IPS DF 19.7 (cell line): ENCODE data around the gene WDR64.
A peak's percentile ranks its signal among the peaks of the same experiment; 100 is the strongest.

ENCODE experiments used
- DNase-seq: peaks from one replicate; pipeline ENCODE4 v3.0.0-alpha.2; 2013; ENCODE audit warnings: low read depth, low spot score

Gene WDR64

GRCh38 chr1:241738284-241739078, 86.4 kb downstream of the WDR64 start:
- no peak for DNase-seq

GRCh38 chr1:241742084-241742483, 90.0 kb downstream of the WDR64 start:
- no peak for DNase-seq

GRCh38 chr1:241744591-241744990, 92.5 kb downstream of the WDR64 start:
- DNase-seq, result no peak

GRCh38 chr1:241747992-241748391, 95.9 kb downstream of the WDR64 start:
- DNase-seq, result peak; percentile 33

GRCh38 chr1:241749041-241749944, 97.2 kb downstream of the WDR64 start:
- DNase-seq, result no peak

- no peak for DNase-seq
Observed at GRCh38 chr1:241749945-241750695, 98.0 kb downstream of the WDR64 start.

GRCh38 chr1:241751524-241751923, 99.4 kb downstream of the WDR64 start:
- DNase-seq, result no peak

GRCh38 chr1:241762713-241763339, 110.7 kb downstream of the WDR64 start:
- no peak for DNase-seq

- no peak for DNase-seq
Observed at GRCh38 chr1:241765390-241765789, 113.3 kb downstream of the WDR64 start.

GRCh38 chr1:241767737-241768136, 115.7 kb downstream of the WDR64 start:
- DNase-seq, result no peak

- no peak for DNase-seq
Observed at GRCh38 chr1:241770115-241770514, 118.0 kb downstream of the WDR64 start.

GRCh38 chr1:241771117-241771516, 119.0 kb downstream of the WDR64 start:
- DNase-seq, result no peak

- no peak for DNase-seq
Observed at GRCh38 chr1:241772932-241773500, 120.9 kb downstream of the WDR64 start.

- no peak for DNase-seq
Observed at GRCh38 chr1:241773991-241774390, 121.9 kb downstream of the WDR64 start.

GRCh38 chr1:241775021-241775420, 122.9 kb downstream of the WDR64 start:
- DNase-seq, result no peak

GRCh38 chr1:241776911-241777310, 124.8 kb downstream of the WDR64 start:
- no peak for DNase-seq

GRCh38 chr1:241778117-241778516, 126.0 kb downstream of the WDR64 start:
- DNase-seq, result no peak

GRCh38 chr1:241779897-241780296, 127.8 kb downstream of the WDR64 start:
- no peak for DNase-seq

GRCh38 chr1:241782396-241782795, 130.3 kb downstream of the WDR64 start:
- DNase-seq, result no peak

GRCh38 chr1:241787691-241788090, 135.6 kb downstream of the WDR64 start:
- DNase-seq, result no peak

GRCh38 chr1:241789061-241789460, 137.0 kb downstream of the WDR64 start:
- no peak for DNase-seq
